WTC11 (cell line): Measurements from ENCODE around the gene RBPJ. TPM values are rescaled to one million over a fixed set of nuclear protein-coding genes. Genes with fewer than 3 reads are reported as not detected.

Experiments
- ATAC-seq: fragments of 200-7000 bp; cut with Tn5 transposase; 2 replicates; pipeline ENCODE4 v1.10.0; 2021; ENCODE audit warnings: mild to moderate bottlenecking, moderate library complexity
- CTCF ChIA-PET: fragments of 300-600 bp; sonication (Branson Sonifier 250); formaldehyde crosslinking; loops from one replicate; lab custom pipeline; 2021; ENCODE audit warnings: antibody characterized with exemption; lab: Charles Lee
- POLR2A ChIA-PET: fragments of 350-600 bp; sonication (Branson Sonifier 250); formaldehyde crosslinking; loops from one replicate; lab custom pipeline; 2021; ENCODE audit warnings: antibody characterized with exemption; lab: Charles Lee
- DNase-seq: peaks from one replicate; pipeline ENCODE4 v3.0.0; 2021; ENCODE audit warnings: low spot score
- H3K27ac Mint-ChIP-seq: 2 replicates; pipeline ENCODE4 v1.8.0; 2021; ENCODE audit warnings: mixed read lengths
- H3K27me3 Mint-ChIP-seq: 2 replicates; pipeline ENCODE4 v1.8.0; 2021; ENCODE audit warnings: low read depth, mild to moderate bottlenecking, moderate library complexity, mixed read lengths
- H3K36me3 Mint-ChIP-seq: 2 replicates; pipeline ENCODE4 v1.8.0; 2021; ENCODE audit warnings: mixed read lengths
- H3K4me1 Mint-ChIP-seq: 2 replicates; pipeline ENCODE4 v1.8.0; 2022; ENCODE audit warnings: mixed read lengths
- H3K4me3 Mint-ChIP-seq: 2 replicates; pipeline ENCODE4 v1.8.0; 2021; ENCODE audit warnings: mild to moderate bottlenecking, moderate library complexity, mixed read lengths
- H3K9me3 Mint-ChIP-seq: 2 replicates; pipeline ENCODE4 v1.8.0; 2021; ENCODE audit warnings: mixed read lengths
- AR ChIP-seq: fragments of 250-450 bp; sonication (Bioruptor Pico); IDR thresholded peaks from 2 replicates; pipeline ENCODE4 v1.9.0; 2021; ENCODE audit warnings: mild to moderate bottlenecking
- ATF1 ChIP-seq: sonication (generic); formaldehyde crosslinking; IDR thresholded peaks from 2 replicates; pipeline ENCODE4 v1.8.1; 2023; ENCODE audit warnings: mild to moderate bottlenecking, moderate library complexity, missing genetic modification reagents
- ATF2 ChIP-seq: sonication (generic); formaldehyde crosslinking; IDR thresholded peaks from 2 replicates; pipeline ENCODE4 v1.8.1; 2022; ENCODE audit warnings: low read depth, missing genetic modification reagents, borderline replicate concordance
- ATF3 ChIP-seq: sonication (generic); formaldehyde crosslinking; conservative IDR thresholded peaks from 2 replicates; pipeline ENCODE4 v1.8.1; 2022; ENCODE audit warnings: mild to moderate bottlenecking, missing genetic modification reagents
- CTCF ChIP-seq: fragments of 200-600 bp; IDR thresholded peaks from 2 replicates; pipeline ENCODE4 v1.8.0; 2022; ENCODE audit warnings: antibody characterized with exemption
- GRHL2 ChIP-seq: fragments of 250-450 bp; sonication (Bioruptor Pico); IDR thresholded peaks from 2 replicates; pipeline ENCODE4 v1.8.0; 2022; ENCODE audit warnings: mild to moderate bottlenecking, moderate library complexity; ENCODE audit not compliant: insufficient replicate concordance, severe bottlenecking
- GTF2I ChIP-seq: fragments of 250-450 bp; sonication (Bioruptor Pico); conservative IDR thresholded peaks from 2 replicates; pipeline ENCODE4 v1.4.0; 2021; ENCODE audit warnings: mild to moderate bottlenecking
- HMGXB4 ChIP-seq: sonication (generic); formaldehyde crosslinking; IDR thresholded peaks from 2 replicates; pipeline ENCODE4 v1.8.1; 2023; ENCODE audit warnings: mild to moderate bottlenecking, moderate library complexity, missing genetic modification reagents
- MXD4 ChIP-seq: fragments of 250-450 bp; sonication (Bioruptor Pico); IDR thresholded peaks from 2 replicates; pipeline ENCODE4 v1.8.0; 2021; ENCODE audit warnings: mild to moderate bottlenecking, moderate library complexity, borderline replicate concordance
- NR1H2 ChIP-seq: sonication (generic); formaldehyde crosslinking; IDR thresholded peaks from 2 replicates; pipeline ENCODE4 v1.9.0; 2021; ENCODE audit warnings: mild to moderate bottlenecking, moderate library complexity, missing genetic modification reagents
- SP1 ChIP-seq: sonication (generic); formaldehyde crosslinking; conservative IDR thresholded peaks from 2 replicates; pipeline ENCODE4 v1.8.1; 2022; ENCODE audit warnings: missing genetic modification reagents
- ZNF281 ChIP-seq: sonication (generic); formaldehyde crosslinking; IDR thresholded peaks from 2 replicates; pipeline ENCODE4 v1.8.0; 2023; ENCODE audit warnings: mild to moderate bottlenecking, missing genetic modification reagents
- ZNF396 ChIP-seq: fragments of 250-450 bp; sonication (Bioruptor Pico); IDR thresholded peaks from 2 replicates; pipeline ENCODE4 v1.8.0; 2021; ENCODE audit warnings: mild to moderate bottlenecking, moderate library complexity, borderline replicate concordance
- ZNF512 ChIP-seq: sonication (generic); formaldehyde crosslinking; IDR thresholded peaks from 2 replicates; pipeline ENCODE4 v1.8.1; 2022; ENCODE audit warnings: missing genetic modification reagents, borderline replicate concordance
- total RNA-seq: library from RNA; stranded (reverse); gene quantifications from 3 replicates; pipeline ENCODE4 v1.2.3, GENCODE V29; 2021
- TF ChIP-seq, protein P1 (sequence below): sonication (generic); formaldehyde crosslinking; IDR thresholded peaks from 2 replicates; pipeline ENCODE4 v1.8.1; 2022; ENCODE audit warnings: mild to moderate bottlenecking, missing genetic modification reagents, moderate library complexity, borderline replicate concordance
- TF ChIP-seq, protein P2 (sequence below): fragments of 250-450 bp; sonication (Bioruptor Pico); IDR thresholded peaks from 2 replicates; pipeline ENCODE4 v1.9.0; 2021; ENCODE audit warnings: mild to moderate bottlenecking, borderline replicate concordance

RBPJ gene
- total RNA-seq, 1 experiment from 2014 or later, result 163 TPM

GRCh38 chr4:26474551-26474950, 153.7 kb downstream of the RBPJ start (continued):
- TF ChIP-seq, protein P1, sequence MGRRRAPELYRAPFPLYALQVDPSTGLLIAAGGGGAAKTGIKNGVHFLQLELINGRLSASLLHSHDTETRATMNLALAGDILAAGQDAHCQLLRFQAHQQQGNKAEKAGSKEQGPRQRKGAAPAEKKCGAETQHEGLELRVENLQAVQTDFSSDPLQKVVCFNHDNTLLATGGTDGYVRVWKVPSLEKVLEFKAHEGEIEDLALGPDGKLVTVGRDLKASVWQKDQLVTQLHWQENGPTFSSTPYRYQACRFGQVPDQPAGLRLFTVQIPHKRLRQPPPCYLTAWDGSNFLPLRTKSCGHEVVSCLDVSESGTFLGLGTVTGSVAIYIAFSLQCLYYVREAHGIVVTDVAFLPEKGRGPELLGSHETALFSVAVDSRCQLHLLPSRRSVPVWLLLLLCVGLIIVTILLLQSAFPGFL, result no peak
- TF ChIP-seq AR (no peak), ATF2 (no peak)

DNA sequence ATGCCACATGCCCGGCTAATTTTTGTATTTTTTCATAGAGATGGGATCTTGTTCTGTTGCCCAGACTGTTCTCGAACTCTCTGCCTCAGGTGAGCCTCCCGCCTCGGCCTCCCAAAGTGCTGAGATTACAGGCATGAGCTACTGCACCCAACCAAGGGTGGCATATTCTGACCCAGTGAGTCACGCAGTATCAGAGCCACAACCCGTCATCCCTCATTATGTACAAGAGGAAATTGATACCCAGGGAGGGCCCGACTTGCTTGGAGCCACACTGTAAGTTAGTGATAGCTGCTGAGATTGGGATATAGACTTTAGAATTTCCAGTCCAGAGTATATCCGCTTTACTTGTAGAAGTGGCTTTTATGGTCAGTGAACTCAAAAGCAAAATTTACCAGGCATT, 154.9 kb downstream of the RBPJ start:
- Mint-ChIP-seq H3K27ac (no peak overlapping the region), H3K9me3 (peaks cover 4% of the 10 kb centered on the region; the same call in 1 of the 2 replicates), H3K4me3 (no peak overlapping the region), H3K4me1 (peaks cover 4% of the 10 kb centered on the region; the same call in 1 of the 2 replicates), H3K27me3 (no peaks in the 10 kb centered on the region), H3K36me3 (no peaks in the 10 kb centered on the region)
- DNase-seq (no peak), ATAC-seq (no peak)
- no peak for TF ChIP-seq ATF3 (CRISPR knock-in tag)
- no peak for TF ChIP-seq SP1 (CRISPR knock-in tag)
- TF ChIP-seq ZNF396 (CRISPR knock-in tag), result no peak
- no peak for TF ChIP-seq HMGXB4 (CRISPR knock-in tag)
- no peak for TF ChIP-seq GTF2I (CRISPR knock-in tag)
- TF ChIP-seq, protein P2, sequence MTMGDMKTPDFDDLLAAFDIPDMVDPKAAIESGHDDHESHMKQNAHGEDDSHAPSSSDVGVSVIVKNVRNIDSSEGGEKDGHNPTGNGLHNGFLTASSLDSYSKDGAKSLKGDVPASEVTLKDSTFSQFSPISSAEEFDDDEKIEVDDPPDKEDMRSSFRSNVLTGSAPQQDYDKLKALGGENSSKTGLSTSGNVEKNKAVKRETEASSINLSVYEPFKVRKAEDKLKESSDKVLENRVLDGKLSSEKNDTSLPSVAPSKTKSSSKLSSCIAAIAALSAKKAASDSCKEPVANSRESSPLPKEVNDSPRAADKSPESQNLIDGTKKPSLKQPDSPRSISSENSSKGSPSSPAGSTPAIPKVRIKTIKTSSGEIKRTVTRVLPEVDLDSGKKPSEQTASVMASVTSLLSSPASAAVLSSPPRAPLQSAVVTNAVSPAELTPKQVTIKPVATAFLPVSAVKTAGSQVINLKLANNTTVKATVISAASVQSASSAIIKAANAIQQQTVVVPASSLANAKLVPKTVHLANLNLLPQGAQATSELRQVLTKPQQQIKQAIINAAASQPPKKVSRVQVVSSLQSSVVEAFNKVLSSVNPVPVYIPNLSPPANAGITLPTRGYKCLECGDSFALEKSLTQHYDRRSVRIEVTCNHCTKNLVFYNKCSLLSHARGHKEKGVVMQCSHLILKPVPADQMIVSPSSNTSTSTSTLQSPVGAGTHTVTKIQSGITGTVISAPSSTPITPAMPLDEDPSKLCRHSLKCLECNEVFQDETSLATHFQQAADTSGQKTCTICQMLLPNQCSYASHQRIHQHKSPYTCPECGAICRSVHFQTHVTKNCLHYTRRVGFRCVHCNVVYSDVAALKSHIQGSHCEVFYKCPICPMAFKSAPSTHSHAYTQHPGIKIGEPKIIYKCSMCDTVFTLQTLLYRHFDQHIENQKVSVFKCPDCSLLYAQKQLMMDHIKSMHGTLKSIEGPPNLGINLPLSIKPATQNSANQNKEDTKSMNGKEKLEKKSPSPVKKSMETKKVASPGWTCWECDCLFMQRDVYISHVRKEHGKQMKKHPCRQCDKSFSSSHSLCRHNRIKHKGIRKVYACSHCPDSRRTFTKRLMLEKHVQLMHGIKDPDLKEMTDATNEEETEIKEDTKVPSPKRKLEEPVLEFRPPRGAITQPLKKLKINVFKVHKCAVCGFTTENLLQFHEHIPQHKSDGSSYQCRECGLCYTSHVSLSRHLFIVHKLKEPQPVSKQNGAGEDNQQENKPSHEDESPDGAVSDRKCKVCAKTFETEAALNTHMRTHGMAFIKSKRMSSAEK (CRISPR knock-in tag), result no peak
- TF ChIP-seq GRHL2 (CRISPR knock-in tag), result no peak
- TF ChIP-seq ZNF281, result no peak
- TF ChIP-seq MXD4 (CRISPR knock-in tag), result no peak
- TF ChIP-seq CTCF, result no peak
- no peak for TF ChIP-seq ATF1
- TF ChIP-seq NR1H2, result no peak
- no peak for TF ChIP-seq ZNF512 (CRISPR knock-in tag)
- CTCF ChIA-PET, result no interaction called here
- POLR2A ChIA-PET, result interaction anchor here (0.6 kb wide), 1 partner anchor 52 kb away, joined by 3 read pairs; no protein-coding TSS in a partner anchor
